Panc1 (cell line): ENCODE measurements around the gene B4GALT5. TPM values are rescaled to one million over a fixed set of nuclear protein-coding genes. Genes with fewer than 3 reads are reported as not detected.
A peak's percentile ranks its signal among the peaks of the same experiment; 100 is the strongest.

ENCODE experiments used
- ATAC-seq: fragments of 200-7000 bp; cut with Tn5 transposase; 2 replicates; pipeline ENCODE4 v1.9.1; 2020; ENCODE audit warnings: mild to moderate bottlenecking, moderate library complexity
- BruUV-seq: library from RNA; stranded (reverse); fragments of 400-500 nt; replicated peaks from 2 replicates; lab custom pipeline; 2021; lab: Mats Ljungman, UMichigan
- CTCF ChIA-PET: fragments of 300-600 bp; sonication (Branson Sonifier 250); formaldehyde crosslinking; loops from one replicate; lab custom pipeline; 2022; ENCODE audit warnings: antibody characterized with exemption; lab: Charles Lee
- POLR2A ChIA-PET: fragments of 300-600 bp; sonication (Branson Sonifier 250); formaldehyde crosslinking; loops from one replicate; lab custom pipeline; 2022; ENCODE audit warnings: antibody characterized with exemption; lab: Charles Lee
- DNase-seq: peaks from one replicate; pipeline ENCODE4 v3.0.0-alpha.2; 2010; ENCODE audit warnings: low read depth, low spot score
- H3K27ac ChIP-seq: 2 replicates; pipeline ENCODE4 v1.5.1; 2011; ENCODE audit warnings: mild to moderate bottlenecking, low read length, inconsistent platforms
- H3K27me3 ChIP-seq: fragments of 200-500 bp; sonication (Bioruptor generic); 2 replicates; pipeline ENCODE4 v1.6.0; 2014; ENCODE audit warnings: low read length, inconsistent platforms; ENCODE audit not compliant: control insufficient read depth, insufficient read depth
- H3K36me3 ChIP-seq: fragments of 200-500 bp; sonication (Bioruptor generic); 2 replicates; pipeline ENCODE4 v1.5.1; 2014; ENCODE audit warnings: inconsistent platforms, mild to moderate bottlenecking, low read length, moderate library complexity; ENCODE audit not compliant: control insufficient read depth, insufficient read depth
- H3K4me1 ChIP-seq: 2 replicates; pipeline ENCODE4 v1.5.1; 2011; ENCODE audit warnings: inconsistent platforms, mild to moderate bottlenecking, low read length, moderate library complexity; ENCODE audit not compliant: control insufficient read depth, insufficient read depth
- H3K4me3 ChIP-seq, 2 experiments: 2 replicates each; pipeline ENCODE4 v1.5.1; 2011 to 2012; ENCODE audit warnings: low read depth in 2 of 2, low read length in 2 of 2, mild to moderate bottlenecking in 2 of 2, inconsistent platforms in 1 of 2, moderate library complexity in 1 of 2
- H3K9me3 ChIP-seq: fragments of 200-500 bp; sonication (Bioruptor generic); 2 replicates; pipeline ENCODE4 v1.5.1; 2014; ENCODE audit warnings: low read depth, mild to moderate bottlenecking, inconsistent platforms, low read length, moderate library complexity; ENCODE audit not compliant: control insufficient read depth, insufficient read depth
- POLR2AphosphoS5 ChIP-seq: IDR thresholded peaks from 2 replicates; pipeline ENCODE4 v1.6.1; 2012; ENCODE audit warnings: mild to moderate bottlenecking, low read depth, low read length, moderate library complexity
- SIN3A ChIP-seq: IDR thresholded peaks from 2 replicates; pipeline ENCODE4 v1.6.1; 2012; ENCODE audit warnings: low read depth, mild to moderate bottlenecking, low read length, moderate library complexity, borderline replicate concordance; ENCODE audit not compliant: insufficient read depth
- TCF7L2 ChIP-seq: IDR thresholded peaks from 2 replicates; pipeline ENCODE4 v1.6.1; 2011; ENCODE audit warnings: mild to moderate bottlenecking, low read depth, low read length, inconsistent platforms
- in situ Hi-C: cut with HindIII; loops from 2 replicates; pipeline ENCODE4 v1.10.0; 2016; ENCODE audit warnings: low sequenced_read_pairs, low pct_unique_long_range_greater_than_20kb
- intact Hi-C: fragments of 100-400 bp; cut with micrococcal nuclease; formaldehyde crosslinking; loops from one replicate; pipeline ENCODE4 v1.10.0; 2022; ENCODE audit not compliant: unreplicated experiment
- total RNA-seq: library from RNA; stranded (reverse); gene quantifications from one replicate; pipeline ENCODE4 v1.2.1, GENCODE V29; 2021; ENCODE audit not compliant: unreplicated experiment
- TF ChIP-seq, protein P1 (sequence below): fragments of 450-650 bp; IDR thresholded peaks from 2 replicates; pipeline ENCODE4 v1.5.1; 2017; ENCODE audit warnings: mild to moderate bottlenecking
- TF ChIP-seq, protein P2 (sequence below), 2 experiments: IDR thresholded peaks; 2 replicates each; pipeline ENCODE4 v1.6.1; 2011 to 2012; ENCODE audit warnings: low read depth in 2 of 2, control low read depth in 1 of 2, low read length in 1 of 2, mild to moderate bottlenecking in 1 of 2, moderate library complexity in 1 of 2; ENCODE audit not compliant: insufficient read depth in 1 of 2

B4GALT5 gene
- total RNA-seq, 1 experiment from 2014 or later = 40.0 TPM

DNA sequence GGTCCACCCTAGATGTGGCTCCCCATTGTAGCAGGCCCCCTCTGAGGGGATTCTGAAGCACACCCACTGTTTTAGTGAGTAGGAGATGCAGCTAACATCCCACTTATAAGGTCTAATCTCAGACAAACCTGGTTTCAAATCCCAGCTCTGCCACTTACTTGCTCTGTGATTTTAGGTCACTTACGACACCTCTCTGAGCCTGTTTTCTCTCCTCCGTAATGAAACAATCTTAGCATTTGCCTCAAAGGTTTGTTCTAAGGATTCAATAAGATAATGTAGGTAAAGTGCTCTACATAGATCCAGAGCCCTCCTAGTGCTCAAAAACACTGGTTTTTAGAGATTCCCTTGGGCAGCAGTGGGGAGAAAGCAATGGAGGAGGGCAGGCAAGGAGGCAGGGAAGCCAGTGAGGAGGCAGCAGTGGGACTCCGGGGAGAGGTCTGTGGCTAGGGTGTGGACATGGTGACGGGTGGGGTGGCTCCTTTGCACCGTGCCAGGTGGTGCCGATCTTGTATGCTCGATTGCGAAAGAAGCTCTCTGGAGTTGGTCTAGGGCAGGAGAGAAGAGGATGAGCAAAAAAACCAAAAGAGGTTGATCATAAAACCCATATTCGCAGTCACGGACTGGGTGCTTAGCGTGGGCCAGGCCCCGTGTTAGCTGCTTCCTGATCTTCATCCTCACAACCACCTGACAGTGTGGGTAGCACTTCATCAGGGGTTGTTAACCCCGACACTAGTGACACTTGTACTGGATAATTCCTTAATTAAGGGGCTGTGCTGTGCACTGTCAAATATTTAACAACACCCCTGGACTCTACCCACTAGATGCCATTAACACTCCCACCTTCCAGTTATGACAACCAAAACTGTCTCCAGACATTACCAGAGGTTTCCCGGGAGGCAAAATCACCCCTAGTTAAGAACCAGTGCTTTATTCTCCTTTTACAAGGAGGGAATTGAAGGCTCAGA is 129.0 kb downstream of the B4GALT5 start:
- intact Hi-C loops (no loop called here), in situ Hi-C loops (no loop called here)
- ATAC-seq (no peak), DNase-seq (no peak)
- Histone ChIP-seq H3K27me3 (no peaks in the 10 kb centered on the region), H3K4me3 (no peak overlapping the region), H3K9me3 (no peaks in the 10 kb centered on the region), H3K4me1 (peaks cover 33% of the 10 kb centered on the region), H3K36me3 (no peaks in the 10 kb centered on the region), H3K27ac (peak overlapping the region; percentile 74)
- CTCF ChIA-PET = interaction anchor here (1.2 kb wide), 1 partner anchor 24 kb away, joined by 6 read pairs; no protein-coding TSS in a partner anchor
- TF ChIP-seq, protein P1, sequence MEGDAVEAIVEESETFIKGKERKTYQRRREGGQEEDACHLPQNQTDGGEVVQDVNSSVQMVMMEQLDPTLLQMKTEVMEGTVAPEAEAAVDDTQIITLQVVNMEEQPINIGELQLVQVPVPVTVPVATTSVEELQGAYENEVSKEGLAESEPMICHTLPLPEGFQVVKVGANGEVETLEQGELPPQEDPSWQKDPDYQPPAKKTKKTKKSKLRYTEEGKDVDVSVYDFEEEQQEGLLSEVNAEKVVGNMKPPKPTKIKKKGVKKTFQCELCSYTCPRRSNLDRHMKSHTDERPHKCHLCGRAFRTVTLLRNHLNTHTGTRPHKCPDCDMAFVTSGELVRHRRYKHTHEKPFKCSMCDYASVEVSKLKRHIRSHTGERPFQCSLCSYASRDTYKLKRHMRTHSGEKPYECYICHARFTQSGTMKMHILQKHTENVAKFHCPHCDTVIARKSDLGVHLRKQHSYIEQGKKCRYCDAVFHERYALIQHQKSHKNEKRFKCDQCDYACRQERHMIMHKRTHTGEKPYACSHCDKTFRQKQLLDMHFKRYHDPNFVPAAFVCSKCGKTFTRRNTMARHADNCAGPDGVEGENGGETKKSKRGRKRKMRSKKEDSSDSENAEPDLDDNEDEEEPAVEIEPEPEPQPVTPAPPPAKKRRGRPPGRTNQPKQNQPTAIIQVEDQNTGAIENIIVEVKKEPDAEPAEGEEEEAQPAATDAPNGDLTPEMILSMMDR = no peak
- TF ChIP-seq, protein P2, sequence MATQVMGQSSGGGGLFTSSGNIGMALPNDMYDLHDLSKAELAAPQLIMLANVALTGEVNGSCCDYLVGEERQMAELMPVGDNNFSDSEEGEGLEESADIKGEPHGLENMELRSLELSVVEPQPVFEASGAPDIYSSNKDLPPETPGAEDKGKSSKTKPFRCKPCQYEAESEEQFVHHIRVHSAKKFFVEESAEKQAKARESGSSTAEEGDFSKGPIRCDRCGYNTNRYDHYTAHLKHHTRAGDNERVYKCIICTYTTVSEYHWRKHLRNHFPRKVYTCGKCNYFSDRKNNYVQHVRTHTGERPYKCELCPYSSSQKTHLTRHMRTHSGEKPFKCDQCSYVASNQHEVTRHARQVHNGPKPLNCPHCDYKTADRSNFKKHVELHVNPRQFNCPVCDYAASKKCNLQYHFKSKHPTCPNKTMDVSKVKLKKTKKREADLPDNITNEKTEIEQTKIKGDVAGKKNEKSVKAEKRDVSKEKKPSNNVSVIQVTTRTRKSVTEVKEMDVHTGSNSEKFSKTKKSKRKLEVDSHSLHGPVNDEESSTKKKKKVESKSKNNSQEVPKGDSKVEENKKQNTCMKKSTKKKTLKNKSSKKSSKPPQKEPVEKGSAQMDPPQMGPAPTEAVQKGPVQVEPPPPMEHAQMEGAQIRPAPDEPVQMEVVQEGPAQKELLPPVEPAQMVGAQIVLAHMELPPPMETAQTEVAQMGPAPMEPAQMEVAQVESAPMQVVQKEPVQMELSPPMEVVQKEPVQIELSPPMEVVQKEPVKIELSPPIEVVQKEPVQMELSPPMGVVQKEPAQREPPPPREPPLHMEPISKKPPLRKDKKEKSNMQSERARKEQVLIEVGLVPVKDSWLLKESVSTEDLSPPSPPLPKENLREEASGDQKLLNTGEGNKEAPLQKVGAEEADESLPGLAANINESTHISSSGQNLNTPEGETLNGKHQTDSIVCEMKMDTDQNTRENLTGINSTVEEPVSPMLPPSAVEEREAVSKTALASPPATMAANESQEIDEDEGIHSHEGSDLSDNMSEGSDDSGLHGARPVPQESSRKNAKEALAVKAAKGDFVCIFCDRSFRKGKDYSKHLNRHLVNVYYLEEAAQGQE (IDR thresholded peaks at IDR 0.05; ENCODE audit: insufficient read depth in 1 of 2, low read depth in 2 of 2, low read length in 1 of 2) = no peak
- TF ChIP-seq POLR2AphosphoS5 = no peak
- TF ChIP-seq TCF7L2 = no peak
- no peak for TF ChIP-seq SIN3A
- POLR2A ChIA-PET = no interaction called here
- BruUV-seq = no TSS peak

DNA sequence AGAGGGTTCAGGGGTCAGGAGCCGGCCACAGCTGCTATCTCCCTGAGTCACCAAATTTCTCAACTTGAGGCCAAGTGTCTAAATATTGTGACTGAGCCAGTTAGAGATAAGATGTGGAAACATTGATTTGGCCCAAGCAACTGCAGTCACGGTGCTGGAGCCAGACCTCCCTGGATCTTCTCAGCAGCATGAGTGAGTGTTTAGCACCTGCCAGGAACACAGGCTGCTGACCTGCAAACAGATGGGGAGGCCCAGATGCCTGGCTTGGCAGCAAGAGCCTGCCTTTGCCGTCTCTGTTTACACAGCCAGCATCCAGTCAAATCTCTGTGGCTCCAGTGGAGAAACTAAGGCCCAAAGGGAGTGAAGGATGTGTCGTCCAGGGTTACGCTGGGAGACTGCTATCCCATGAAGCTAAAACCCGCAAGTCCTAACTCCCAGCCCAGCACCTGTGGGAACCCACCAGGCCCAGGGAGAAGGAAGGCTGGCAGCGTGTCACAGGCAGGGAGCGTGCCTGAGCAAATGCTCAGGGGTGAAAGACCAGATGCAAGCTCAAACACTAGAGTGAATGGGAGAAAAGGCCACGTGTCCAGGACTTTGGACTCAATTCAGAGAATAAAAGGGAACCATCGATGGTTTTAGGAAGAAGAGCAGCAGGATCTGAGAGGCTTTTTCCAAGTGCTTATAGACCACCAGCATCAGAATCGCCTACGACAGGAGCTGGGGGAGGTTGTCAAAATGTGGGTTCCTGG is 129.8 kb downstream of the B4GALT5 start:
- Histone ChIP-seq H3K4me1 (peaks cover 33% of the 10 kb centered on the region), H3K27ac (peak overlapping the region; percentile 74), H3K27me3 (no peaks in the 10 kb centered on the region), H3K4me3 (no peak overlapping the region), H3K36me3 (no peaks in the 10 kb centered on the region), H3K9me3 (no peaks in the 10 kb centered on the region)
- DNase-seq (peak; percentile 13), ATAC-seq (peak; percentile 88)
- intact Hi-C loops = no loop called here
- no TSS peak for BruUV-seq
- ChIA-PET CTCF (interaction anchor here (0.6 to 1.2 kb wide), 2 partner anchors 25 to 79 kb away, joined by 4 to 6 read pairs; no protein-coding TSS in a partner anchor), POLR2A (no interaction called here)
- in situ Hi-C loops = no loop called here
- TF ChIP-seq, protein P1 = no peak
- TF ChIP-seq SIN3A (no peak), TCF7L2 (peak; percentile 49; the same call in 1 of the 2 replicates), POLR2AphosphoS5 (no peak; the same call in 1 of the 2 replicates)
- TF ChIP-seq, protein P2 (IDR thresholded peaks at IDR 0.05; ENCODE audit: insufficient read depth in 1 of 2, low read depth in 2 of 2, low read length in 1 of 2) = no peak
